Nephron progenitor cell (in vitro differentiated cells): ENCODE results near the gene OR6S1.

ENCODE experiments used
- DNase-seq: peaks from one replicate; pipeline ENCODE4 v3.0.0; 2021
- H3K27ac Mint-ChIP-seq: 2 replicates; pipeline ENCODE4 v1.8.0; 2021; ENCODE audit warnings: mild to moderate bottlenecking, moderate library complexity, mixed read lengths
- H3K27me3 Mint-ChIP-seq: 2 replicates; pipeline ENCODE4 v1.8.0; 2021; ENCODE audit warnings: mild to moderate bottlenecking, low read depth, mixed read lengths; ENCODE audit not compliant: poor library complexity
- H3K36me3 Mint-ChIP-seq: 2 replicates; pipeline ENCODE4 v1.8.0; 2021; ENCODE audit warnings: low read depth, mixed read lengths
- H3K4me1 Mint-ChIP-seq: 2 replicates; pipeline ENCODE4 v1.8.0; 2021; ENCODE audit warnings: mixed read lengths
- H3K4me3 Mint-ChIP-seq: 2 replicates; pipeline ENCODE4 v1.8.0; 2021; ENCODE audit warnings: mild to moderate bottlenecking, moderate library complexity, mixed read lengths
- H3K9me3 Mint-ChIP-seq: 2 replicates; pipeline ENCODE4 v1.8.0; 2021; ENCODE audit warnings: mild to moderate bottlenecking, moderate library complexity, mixed read lengths
- TF ChIP-seq, protein P1 (sequence below): fragments of 200-600 bp; sonication (generic); IDR thresholded peaks from 2 replicates; pipeline ENCODE4 v1.5.0; 2021; ENCODE audit warnings: antibody characterized with exemption

Gene OR6S1

DNA sequence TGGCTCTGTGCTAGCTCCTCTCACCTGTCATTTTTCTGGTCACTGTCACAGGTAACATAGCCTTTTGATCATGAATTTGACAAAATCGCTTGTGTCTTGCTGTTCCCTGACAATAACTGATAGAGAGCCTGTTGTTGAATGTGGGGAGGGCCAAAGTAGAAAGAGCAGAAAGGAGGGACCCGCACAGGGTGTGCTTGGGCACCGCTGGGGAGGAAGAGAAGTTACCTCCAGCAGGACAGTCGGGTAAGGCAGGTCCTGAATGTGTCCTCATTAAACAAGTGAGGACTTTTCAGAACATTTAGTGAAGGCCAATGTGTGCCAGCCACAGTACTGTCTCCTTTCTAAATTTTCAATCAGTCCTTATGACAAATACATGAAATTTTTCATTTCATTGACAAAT is 50.3 kb downstream of the OR6S1 start, which contains the start of gene RNASE12:
RNASE12 (minus strand) TSS at position 142 of the 400 bp plus-strand sequence. CDS start 653 bp downstream, outside the sequence.
- no peak within 1 kb of the TSS for H3K27ac Mint-ChIP-seq
- no peaks in the 10 kb centered on the region for H3K4me1 Mint-ChIP-seq
- H3K9me3 Mint-ChIP-seq: no peaks in the 10 kb centered on the region
- peaks cover 3% of the 10 kb centered on the region for H3K27me3 Mint-ChIP-seq
- TF ChIP-seq, protein P1, sequence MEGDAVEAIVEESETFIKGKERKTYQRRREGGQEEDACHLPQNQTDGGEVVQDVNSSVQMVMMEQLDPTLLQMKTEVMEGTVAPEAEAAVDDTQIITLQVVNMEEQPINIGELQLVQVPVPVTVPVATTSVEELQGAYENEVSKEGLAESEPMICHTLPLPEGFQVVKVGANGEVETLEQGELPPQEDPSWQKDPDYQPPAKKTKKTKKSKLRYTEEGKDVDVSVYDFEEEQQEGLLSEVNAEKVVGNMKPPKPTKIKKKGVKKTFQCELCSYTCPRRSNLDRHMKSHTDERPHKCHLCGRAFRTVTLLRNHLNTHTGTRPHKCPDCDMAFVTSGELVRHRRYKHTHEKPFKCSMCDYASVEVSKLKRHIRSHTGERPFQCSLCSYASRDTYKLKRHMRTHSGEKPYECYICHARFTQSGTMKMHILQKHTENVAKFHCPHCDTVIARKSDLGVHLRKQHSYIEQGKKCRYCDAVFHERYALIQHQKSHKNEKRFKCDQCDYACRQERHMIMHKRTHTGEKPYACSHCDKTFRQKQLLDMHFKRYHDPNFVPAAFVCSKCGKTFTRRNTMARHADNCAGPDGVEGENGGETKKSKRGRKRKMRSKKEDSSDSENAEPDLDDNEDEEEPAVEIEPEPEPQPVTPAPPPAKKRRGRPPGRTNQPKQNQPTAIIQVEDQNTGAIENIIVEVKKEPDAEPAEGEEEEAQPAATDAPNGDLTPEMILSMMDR: no peak
- H3K4me3 Mint-ChIP-seq: no peak within 1 kb of the TSS
- no peaks in the 10 kb centered on the region for H3K36me3 Mint-ChIP-seq
- DNase-seq: no peak
